ENCODE measurements around the gene SPESP1. TPM values are rescaled to one million over a fixed set of nuclear protein-coding genes. Genes with fewer than 3 reads are reported as not detected.

Gene SPESP1
- 1.8 TPM for total RNA-seq

DNA sequence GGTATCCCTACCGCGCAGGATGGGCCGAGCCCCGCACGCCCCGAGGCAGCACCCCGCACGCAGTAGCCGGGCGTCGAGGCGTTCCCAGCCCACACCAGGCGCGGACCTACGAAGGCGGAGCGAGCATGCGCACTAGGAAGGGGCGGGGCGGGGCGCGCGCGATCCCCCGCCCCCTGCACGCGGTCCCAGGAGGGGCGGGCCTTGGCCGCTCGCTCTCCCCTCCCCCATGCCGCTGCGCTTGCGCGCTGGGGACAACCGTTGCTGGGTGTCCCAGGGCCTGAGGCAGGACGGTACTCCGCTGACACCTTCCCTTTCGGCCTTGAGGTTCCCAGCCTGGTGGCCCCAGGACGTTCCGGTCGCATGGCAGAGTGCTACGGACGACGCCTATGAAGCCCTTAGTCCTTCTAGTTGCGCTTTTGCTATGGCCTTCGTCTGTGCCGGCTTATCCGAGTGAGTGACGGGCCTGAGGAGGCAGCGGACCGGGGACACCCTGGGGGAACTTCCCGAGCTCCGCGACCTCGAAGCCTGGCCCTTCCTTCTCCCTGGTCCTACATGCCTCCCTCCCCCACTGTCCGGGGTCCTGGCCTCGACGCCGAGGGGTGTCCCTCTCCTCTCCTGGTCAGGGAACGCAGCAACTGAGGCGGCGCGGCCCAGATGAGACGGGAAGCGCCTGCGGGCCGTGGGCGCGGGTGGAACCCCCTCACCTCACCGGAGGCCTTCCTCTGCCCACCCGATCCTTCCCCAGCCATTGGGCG is at the start of gene SPESP1:
Gene SPESP1, plus strand, starts transcription at position 258 of the 755 bp plus-strand sequence. Its CDS starts 129 bp downstream, at position 387.
- peak; percentile 69 for DNase-seq

DNA sequence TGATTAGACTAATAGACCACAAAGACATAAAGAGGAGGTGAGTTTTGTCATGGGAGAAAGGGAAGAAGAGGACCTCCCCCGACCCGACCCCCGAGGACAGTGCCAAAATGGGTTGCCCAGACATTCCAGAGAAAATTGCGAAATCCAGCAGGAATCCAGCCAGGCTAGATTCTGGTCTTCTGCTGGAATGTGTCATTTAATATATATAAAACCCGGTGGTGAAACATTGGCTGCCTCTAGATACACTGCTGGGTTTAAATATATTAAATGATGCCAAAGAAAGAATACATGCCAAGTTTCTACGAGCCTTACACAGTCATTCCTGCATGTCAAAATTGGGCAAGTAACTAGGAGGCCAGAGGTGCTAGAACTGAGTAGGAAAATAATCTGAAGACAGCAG is 45.3 kb upstream of the SPESP1 start:
- peak; percentile 71 for DNase-seq

DNA sequence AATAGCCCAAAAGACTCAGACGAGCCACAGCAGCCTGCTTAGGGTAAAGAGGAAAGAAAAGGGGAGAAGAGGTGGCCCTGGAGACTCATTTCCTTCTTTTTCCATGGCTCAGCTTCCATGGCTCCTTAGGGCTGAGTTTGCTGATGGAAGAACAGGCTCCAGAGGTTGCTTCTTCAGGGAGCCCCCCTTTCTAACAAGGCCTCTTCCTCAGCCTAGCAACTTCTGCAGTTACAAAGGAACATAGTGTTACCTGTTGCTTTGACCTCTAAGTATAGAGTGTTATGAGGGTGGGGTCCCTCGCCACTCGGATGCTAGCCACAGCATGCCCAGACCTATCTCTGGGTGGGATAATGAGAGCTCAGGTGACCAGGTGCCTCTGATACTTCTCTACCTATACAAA is 43.2 kb upstream of the SPESP1 start:
- DNase-seq = no peak

DNA sequence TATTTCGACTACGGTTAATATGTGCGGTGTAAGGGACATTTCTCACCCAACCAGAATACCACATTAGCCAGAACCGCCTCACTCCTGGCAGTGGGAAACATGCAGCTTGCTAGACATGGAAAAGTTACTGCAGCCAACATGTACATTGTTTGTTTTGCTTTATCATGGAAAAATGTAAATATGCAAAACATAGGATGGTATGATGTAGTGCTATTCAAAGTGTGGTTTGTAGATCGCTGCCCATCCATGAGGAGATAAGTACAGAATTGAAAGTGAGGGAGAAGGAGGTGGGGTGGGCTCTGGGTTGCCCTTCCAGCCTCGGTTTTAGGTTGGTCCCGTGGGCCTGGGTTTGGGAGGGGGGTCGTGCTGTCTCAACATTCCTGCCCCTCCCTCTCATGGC is 42.5 kb upstream of the SPESP1 start:
- no peak for DNase-seq

DNA sequence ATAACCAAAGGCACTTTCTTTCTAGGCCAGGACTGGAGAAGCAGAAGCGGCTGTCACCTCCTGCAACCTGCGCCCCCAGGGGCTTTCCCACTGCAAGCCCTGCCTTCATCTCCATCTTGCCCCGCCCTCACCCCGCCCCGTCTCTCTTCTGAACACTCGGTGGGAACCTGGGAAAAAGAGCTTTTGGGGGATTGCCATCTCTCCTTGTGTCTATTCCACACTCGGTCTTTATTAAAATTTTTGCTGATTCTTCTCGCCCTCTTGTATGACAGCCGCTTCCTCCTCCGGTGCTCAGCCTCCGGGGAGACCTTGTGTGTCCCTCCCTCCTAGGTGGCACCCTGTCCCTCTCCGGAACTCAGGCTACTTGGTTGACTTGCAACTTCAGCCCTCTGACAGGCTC is 41.9 kb upstream of the SPESP1 start:
- no peak for DNase-seq

DNA sequence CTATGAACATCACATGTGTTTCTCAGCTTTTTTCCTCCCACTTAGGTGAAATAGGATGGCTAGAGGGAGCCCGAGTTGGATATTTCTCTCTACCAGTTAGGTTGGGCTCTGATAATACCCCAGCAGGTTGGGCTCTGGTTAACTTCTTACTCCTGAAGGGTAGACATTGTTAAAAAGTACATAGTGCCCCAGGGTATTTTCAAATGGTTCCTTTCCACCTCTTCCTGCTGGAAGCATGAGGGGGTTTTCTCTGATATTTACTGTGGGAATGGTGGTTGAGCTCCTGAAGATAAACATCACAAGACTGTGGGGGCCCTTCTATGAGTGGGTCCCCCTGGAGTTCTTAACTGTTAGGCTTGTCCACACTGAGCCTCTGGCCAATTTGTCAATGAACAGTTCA is 36.1 kb upstream of the SPESP1 start:
- DNase-seq = no peak

DNA sequence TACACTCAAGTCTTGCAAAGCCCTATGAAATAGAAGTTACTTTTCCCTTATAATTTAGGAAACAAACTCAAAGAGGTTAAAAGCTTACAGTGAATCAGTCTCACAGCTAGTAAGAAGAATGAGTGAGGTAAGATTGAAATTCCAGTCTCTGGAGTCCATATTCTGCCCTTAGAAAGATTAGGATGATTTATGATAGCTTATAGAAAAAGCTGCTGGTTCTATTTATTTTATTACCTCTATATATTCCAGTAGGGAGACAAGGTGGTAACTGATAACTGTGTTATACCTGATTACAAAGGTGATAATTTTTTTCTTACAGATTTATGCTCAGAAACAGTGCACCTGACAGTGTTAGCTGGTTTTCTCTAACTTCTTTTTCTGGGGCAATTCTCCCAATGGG is 34.1 kb upstream of the SPESP1 start:
- no peak for DNase-seq

DNA sequence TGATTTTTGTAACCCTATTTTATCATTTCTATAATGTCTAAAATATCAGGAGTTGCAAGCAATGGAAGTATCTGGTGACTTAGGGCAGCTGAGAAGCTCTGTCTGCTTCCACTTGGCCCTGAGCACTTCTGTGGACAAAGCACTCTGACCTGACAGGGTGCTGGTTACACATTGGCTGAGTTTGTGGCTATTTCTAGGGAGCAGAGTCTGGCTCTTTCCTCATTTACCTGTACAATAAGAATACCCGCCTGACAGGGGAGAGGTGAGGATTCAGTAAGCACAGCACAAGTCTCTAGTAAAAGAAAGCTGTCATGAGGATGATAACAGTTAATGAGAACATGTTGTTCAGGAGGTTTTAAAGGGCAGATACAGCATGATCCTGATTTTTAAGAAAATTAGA is 33.3 kb upstream of the SPESP1 start:
- DNase-seq = no peak

DNA sequence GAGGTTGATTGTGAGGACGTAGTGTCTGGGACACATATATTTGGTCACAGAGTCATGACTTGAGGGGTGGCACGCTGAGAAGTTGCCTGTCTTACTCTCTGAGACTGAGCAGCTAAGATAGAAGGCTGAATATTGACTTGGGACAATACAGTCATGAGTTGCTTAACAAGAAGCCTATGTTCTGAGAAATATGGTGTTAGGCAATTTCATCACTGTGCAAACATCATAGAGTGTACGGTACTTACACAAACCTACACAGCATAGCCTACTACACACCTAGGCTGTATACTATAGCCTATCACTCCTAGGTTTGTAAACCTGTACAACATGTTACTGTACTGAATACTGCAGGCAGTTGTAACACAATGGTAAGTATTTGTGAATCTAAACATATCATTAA is 30.3 kb upstream of the SPESP1 start:
- DNase-seq = no peak

DNA sequence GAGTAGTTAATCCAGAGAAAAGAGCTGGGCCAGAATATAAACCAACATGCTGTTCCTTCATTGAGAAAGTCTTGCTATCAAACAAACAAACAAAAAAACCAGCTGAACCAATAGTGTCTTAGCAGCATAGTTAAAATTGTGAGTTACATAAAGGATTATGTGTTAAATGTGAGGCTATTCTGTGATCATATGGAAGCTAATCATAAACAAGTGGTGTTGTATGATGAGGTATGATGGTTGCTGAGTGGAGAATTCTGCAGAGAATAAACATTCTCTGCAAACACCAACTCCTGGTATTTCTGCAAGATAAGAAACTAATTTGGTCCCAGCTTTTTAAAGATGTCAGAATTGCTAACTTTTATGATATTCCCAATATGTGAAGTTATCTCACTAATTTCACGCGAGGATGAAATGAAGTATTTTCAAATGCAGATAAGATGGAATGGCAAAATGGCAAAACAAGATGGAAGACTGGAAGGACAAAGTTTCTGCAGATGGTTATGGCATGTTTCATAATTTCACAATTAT is 22.9 kb upstream of the SPESP1 start:
- no peak for DNase-seq

DNA sequence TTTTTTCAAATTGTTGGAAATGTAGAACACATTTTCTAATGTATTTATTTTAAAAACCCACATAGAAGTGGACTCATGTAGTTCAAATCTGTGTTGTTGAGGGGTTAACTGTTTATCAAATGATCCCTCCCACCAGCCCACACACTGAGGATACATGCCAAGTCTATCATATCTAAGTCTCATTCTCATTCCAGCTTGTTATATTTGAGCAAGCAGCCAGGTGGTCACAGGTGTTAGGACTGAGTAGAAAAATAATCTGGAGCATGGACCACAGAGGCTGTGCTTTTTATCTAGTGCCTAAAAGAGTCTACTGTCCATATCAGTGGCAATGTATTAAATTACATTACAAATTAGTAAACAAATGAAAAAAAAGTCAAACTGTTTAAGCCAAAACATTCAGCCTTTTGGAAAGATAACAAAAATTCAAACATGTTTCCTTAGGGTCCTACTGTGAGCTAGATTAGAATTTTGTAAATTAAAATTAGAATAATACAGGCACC is 20.7 kb upstream of the SPESP1 start:
- no peak for DNase-seq

DNA sequence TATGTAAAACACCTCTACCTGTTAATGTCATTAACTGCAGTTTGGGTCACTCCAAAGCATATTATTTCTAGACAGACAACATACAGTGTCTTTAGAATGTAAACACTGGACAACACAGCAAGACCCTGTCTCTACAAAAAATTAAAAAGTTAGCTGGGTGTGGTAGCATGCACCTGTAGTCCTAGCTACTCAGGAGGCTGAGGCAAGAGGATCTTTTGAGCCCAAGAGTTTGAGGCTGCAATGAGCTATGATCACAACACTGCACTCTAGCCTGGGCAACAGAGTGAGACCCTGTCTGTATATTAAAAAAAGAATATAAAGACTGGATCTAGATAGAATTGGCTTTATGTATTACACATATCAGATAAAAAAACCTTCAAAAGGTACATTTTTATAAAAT is 20.0 kb upstream of the SPESP1 start:
- DNase-seq = no peak

DNA sequence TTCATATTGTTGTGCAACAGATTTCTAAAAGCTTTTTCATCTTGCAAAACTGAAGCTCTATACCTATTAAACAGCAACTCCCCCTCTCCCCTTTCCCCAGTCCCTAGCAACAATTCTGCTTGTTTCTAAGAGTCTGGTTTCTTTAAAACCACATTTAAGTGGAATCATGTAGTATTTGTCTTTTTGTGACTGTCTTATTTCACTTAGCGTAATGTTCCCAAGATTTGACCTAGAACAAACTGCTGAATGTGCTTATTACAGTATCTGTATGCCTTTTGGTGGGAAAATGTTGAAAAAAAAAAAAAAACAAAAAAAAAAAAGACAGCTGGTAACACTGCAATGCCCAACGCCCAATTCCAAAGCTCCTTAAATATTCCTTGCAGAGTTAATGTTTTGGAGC is 19.5 kb upstream of the SPESP1 start:
- DNase-seq = peak; percentile 43

DNA sequence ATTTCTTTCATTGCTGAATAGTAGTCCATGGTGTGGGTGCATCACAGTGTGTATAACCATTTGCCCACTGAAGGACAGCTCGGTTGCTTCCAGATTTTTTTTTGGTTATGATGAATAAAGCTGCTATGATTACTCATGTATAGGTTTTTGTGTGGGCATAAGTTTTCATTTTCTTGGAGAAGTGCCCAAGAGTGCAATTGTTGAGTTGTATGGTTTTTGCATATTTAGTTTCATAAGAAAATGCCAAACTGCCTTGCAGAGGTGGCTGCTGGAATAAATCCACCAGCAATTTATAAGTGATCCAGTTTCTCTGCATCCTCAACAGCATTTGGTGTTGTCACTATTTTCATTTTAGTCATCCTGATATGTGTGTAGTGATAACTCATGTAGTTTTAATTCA is 8.4 kb upstream of the SPESP1 start:
- no peak for DNase-seq

DNA sequence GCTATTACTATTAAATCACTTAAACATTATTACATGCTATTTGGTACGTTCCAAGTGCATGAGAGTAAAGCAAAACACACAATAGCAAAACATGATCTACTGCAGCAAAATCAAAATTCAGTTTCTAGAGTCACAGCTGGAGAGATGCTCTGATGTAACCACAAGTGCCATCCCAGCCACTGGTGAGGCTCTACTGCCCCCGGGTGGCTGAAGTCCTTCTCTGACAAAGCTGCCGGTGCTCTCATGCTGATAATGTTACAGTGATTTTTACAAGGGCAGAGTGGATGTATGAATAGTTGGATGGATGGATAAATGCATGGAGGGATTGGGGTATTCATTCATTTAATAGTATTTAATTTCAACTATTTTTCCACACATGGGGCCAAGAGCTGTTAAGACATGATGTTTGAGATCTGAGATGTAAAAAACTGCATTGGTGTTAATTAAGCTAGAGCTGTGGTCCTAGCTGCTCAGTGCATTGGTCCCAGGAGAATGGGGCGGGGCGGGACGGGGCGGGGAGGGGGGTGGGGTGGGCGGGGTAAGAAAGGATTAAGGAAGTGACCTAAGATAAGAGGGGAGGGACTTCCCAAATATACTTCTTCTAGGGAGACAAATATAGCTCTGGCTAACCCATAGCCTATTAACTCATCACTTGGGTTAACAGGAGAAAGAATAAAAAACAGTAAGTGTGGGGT is 5.3 kb upstream of the SPESP1 start:
- peak; percentile 88 for DNase-seq

DNA sequence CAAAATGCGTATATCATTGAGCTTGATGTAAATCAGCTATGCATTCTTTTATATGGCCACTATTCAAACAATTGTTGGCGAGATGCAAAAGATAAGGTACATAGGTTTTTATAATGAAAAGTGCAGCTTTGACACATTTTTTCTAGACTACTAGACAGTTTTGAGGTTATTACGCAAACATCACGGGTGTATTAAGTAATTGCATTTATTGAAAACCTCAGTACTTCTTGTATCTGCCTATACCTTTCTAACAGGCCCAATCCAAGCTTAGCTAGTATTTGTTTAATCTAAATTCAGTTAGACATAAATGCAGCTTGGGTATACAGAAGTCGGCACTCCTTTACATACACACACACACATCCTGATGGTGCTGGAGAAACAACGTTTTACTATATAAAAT is 2.7 kb downstream of the SPESP1 start:
- DNase-seq = no peak

DNA sequence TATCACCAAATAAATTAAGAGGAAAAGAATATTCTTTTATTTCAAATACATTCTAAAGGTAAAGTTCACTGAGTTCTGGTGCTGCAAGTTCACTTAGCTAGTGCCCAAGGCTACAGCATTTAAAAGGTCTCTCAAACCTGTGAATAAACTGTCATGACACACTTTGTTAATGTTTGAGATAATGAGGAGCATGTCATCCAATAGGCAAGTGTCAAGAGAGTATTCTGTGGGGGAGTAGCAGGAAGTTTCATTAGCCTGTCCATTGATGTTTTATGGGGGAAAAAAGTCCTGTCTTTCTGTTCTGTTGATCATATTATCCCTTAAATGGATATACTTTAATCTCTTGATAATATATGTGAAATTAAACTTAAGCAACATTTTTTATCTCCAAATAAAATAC is 4.0 kb downstream of the SPESP1 start:
- DNase-seq = no peak

DNA sequence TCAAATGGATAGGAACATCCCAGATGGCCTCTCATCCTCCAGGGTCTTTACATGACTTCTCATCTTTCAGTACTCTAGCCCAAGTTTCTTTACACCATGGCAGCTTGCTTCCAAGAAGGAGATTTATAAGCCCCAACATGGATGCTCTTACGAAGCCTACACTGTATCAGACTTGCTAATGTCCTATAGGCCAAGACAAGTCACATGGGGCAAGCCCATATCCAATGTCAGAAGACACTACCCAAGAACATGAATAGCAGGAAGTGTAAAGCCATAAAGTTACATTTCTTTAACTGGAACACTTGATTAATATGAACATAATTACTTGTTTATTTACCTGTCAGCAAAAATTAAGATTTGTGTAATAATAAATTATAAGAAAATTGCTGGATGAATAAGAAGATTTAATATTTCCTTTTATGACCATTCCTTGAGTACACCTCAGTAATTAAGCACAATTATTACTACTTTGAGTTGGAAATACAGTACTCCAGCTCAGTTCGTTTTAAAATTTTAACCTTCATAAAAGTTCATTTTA is 5.1 kb downstream of the SPESP1 start:
- no peak for DNase-seq

DNA sequence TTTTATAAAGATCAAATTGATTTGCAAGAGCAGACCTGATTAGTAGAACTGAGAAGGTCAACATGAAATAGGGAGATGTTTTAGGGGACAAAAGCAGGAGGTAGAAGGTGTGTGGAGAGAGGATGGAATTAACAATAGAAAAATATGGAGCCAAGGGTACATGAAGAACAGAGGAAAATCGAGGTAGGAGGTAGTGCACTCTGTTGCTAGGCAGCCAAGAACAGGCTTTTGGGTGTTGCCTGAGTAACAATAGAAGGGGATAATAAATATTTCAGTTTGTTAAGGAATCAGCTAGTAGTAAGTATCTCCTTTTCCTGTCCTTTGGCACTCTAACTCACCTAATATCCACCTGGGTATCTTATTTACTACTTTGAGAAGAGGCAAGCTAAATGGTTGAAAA is 9.2 kb downstream of the SPESP1 start:
- DNase-seq = no peak

DNA sequence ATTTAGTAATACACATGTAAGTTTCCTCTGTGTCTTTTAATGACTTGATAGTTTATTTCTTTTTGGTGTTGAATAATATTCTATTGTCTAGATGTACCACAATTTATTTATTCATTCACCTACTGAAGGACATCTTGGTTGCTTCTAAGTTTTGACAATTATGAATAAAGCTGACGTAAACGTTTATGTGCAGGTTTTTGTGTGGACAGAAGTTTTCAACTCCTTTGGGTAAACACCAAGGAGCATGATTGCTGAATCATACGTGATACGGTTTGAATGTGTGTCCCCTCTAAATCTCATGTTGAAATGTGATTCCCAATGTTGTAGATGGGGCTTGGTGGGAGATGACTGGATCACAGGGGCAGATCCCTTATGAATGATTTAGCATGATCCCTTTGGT is 21.5 kb downstream of the SPESP1 start:
- no peak for DNase-seq

DNA sequence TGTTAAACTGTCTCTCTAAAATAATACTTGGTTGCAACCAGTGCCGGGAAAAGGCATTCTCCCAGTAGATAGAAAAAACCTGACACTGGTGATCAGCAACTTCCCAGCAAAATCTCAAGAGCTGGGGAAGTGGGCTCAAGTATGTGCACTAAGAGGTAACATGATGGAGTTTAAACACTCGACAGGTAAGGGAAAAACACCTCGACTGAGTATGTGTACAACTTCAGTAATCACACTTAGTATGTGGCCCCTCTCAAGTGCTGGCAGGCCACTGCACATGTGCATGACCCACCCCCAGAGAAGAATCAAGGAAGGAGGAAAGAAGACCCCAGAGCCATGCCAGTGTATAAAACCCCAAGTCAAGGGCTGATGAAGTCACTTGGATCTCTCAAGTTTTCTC is 27.4 kb downstream of the SPESP1 start:
- DNase-seq = no peak

DNA sequence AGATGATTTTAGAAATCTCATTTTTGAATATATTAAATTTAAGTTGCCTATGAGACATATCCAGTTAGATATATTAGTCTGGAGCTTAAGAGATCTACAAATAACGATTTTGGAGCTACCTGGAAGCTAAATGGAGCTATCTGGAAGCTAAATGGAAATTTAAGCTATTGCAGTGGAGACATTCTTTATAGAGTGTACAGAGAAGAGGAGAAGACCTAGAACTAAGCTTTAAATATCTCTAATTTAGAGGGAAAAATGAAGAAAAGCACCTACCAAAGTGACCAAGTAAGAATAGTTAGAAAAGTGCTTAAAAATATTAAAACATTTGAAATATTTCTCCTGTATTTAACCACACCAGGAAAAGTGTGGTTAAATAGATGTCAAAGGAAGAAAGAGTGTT is 28.3 kb downstream of the SPESP1 start:
- DNase-seq = no peak

DNA sequence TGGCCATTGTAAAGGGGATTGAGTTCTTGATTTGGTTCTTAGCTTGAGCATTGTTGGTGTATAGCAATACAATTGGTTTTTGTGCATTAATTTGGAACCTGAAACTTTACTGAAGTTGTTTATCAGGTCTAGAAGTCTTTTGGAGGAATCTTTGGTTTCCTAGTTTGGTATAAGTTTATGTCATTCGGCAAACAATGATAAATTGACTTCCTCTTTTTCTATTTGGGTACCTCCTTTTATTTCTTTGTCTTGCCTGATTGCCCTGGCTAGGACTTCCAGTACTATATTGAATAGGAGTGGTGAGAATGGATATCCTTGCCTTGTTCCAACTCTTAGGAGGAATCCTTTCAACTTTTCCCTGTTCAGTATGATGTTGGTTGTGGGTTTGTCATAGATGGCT is 32.1 kb downstream of the SPESP1 start:
- DNase-seq = no peak

Measured in tongue (tissue), 2 donors.